Measurements from ENCODE around the gene OR1N2. TPM values are rescaled to one million over a fixed set of nuclear protein-coding genes. Genes with fewer than 3 reads are reported as not detected.
"Not testable (repeated sequence)": the region's sequence is repeated elsewhere in the genome, so short reads cannot be mapped to it uniquely, and the experiment has no call there.

OR1N2 gene
- polyA plus RNA-seq, 1 experiment: not detected

DNA sequence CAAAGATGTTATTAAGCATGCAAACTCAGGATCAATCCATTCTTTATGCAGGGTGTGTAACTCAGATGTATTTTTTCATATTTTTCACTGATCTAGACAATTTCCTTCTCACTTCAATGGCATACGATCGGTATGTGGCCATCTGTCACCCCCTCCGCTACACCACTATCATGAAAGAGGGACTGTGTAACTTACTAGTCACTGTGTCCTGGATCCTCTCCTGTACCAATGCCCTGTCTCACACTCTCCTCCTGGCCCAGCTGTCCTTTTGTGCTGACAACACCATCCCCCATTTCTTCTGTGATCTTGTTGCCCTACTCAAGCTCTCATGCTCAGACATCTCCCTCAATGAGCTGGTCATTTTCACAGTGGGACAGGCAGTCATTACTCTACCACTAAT is 33.5 kb upstream of the OR1N2 start:
- TF ChIP-seq, protein P1, sequence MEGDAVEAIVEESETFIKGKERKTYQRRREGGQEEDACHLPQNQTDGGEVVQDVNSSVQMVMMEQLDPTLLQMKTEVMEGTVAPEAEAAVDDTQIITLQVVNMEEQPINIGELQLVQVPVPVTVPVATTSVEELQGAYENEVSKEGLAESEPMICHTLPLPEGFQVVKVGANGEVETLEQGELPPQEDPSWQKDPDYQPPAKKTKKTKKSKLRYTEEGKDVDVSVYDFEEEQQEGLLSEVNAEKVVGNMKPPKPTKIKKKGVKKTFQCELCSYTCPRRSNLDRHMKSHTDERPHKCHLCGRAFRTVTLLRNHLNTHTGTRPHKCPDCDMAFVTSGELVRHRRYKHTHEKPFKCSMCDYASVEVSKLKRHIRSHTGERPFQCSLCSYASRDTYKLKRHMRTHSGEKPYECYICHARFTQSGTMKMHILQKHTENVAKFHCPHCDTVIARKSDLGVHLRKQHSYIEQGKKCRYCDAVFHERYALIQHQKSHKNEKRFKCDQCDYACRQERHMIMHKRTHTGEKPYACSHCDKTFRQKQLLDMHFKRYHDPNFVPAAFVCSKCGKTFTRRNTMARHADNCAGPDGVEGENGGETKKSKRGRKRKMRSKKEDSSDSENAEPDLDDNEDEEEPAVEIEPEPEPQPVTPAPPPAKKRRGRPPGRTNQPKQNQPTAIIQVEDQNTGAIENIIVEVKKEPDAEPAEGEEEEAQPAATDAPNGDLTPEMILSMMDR (IDR thresholded peaks at IDR 0.05; ENCODE audit: insufficient read depth, low read depth, low read length): no peak
- POLR2A ChIA-PET: no interaction called here
- no peak overlapping the region for H3K4me3 ChIP-seq (ENCODE audit: low read depth, low read length)
- CTCF ChIA-PET: interaction anchor here (0.7 kb wide), 1 partner anchor 162 kb away, joined by 3 read pairs; no protein-coding TSS in a partner anchor
- H3K27me3 ChIP-seq (ENCODE audit: control insufficient read depth, insufficient read depth, low read length): no peaks in the 10 kb centered on the region; the same call in 1 of the 2 replicates
- no peaks in the 10 kb centered on the region for H3K36me3 ChIP-seq (ENCODE audit: control insufficient read depth, insufficient read depth, low read length)
- no peak for DNase-seq (ENCODE audit: low read depth)

DNA sequence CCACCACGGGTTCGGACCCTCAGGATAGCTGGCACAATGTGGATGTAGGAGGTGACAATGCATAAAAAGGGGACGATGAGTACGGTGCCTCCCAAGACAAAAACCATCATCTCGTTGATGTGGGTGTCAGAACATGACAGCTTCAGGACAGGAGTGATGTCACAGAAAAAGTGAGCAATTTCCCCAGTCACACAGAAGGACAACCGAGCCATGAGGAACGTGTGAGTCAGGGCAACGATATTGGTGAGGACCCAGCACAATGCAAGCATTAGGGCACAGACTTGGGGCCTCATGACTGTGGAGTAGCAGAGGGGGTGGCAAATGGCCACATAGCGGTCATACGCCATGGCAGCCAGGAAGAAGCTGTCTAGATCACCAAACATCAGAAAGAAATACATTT is 26.3 kb upstream of the OR1N2 start:
- TF ChIP-seq, protein P1 (IDR thresholded peaks at IDR 0.05; ENCODE audit: insufficient read depth, low read depth, low read length): no peak
- no peak for DNase-seq (ENCODE audit: low read depth)
- Histone ChIP-seq H3K27me3 (ENCODE audit: control insufficient read depth, insufficient read depth, low read length) (no peaks in the 10 kb centered on the region), H3K36me3 (ENCODE audit: control insufficient read depth, insufficient read depth, low read length) (no peaks in the 10 kb centered on the region), H3K4me3 (ENCODE audit: low read depth, low read length) (no peak overlapping the region)
- ChIA-PET CTCF (interaction anchor here (1.4 to 1.5 kb wide), 2 partner anchors 10 to 18 kb away, joined by 3 to 4 read pairs; no protein-coding TSS in a partner anchor), POLR2A (no interaction called here)

DNA sequence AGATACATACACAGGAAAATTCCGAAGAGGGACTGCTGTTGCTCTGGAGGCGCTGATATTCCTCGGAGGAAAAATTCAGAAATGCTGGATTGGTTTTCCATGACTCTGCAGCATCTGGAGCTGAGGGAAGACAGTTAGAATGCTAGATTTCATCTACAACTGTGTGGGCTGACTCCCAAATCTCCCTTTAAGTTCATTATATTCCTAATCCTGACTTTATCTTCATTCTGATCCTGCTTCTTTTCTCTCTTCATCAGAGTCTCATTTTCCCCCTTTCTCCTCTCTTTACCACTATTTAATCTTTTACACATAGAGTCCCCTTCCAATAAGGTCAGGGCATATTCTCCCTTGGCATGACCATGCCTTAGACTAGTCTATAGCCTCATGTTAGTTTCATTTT is 25.7 kb upstream of the OR1N2 start, which contains the start of gene OR1N1:
Gene OR1N1, minus strand, starts transcription at position 101 of the 400 bp plus-strand sequence. Its CDS starts 0 bp downstream, at position 101.
- Histone ChIP-seq H3K36me3 (ENCODE audit: control insufficient read depth, insufficient read depth, low read length) (no peaks in the 10 kb centered on the region), H3K27me3 (ENCODE audit: control insufficient read depth, insufficient read depth, low read length) (no peaks in the 10 kb centered on the region), H3K4me3 (ENCODE audit: low read depth, low read length) (no peak within 1 kb of the TSS)
- ChIA-PET CTCF (no interaction called here), POLR2A (no interaction called here)
- DNase-seq (ENCODE audit: low read depth): no peak
- TF ChIP-seq, protein P1 (IDR thresholded peaks at IDR 0.05; ENCODE audit: insufficient read depth, low read depth, low read length): no peak

DNA sequence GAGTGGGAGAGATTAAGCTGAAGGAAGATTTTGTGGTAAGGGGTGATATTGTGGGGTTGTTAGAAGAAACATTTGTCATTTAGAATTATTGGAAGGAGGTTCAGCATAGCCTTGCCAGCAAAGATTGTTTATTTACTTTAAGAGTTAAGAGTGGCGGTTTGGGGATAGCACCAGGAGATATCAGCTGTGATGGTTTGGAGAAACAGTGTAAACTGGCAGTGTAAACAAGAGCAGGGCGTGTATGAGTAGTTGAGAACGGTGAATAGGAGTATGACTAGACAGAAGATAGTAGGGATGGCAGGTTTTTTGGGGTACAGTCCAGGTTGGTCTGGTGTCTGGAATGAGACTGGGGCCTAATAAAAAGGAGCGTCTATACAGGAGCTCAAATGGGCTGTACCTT is 21.8 kb upstream of the OR1N2 start:
- CTCF ChIA-PET; POLR2A ChIA-PET; H3K27me3 ChIP-seq (ENCODE audit: control insufficient read depth, insufficient read depth, low read length); DNase-seq (ENCODE audit: low read depth); H3K4me3 ChIP-seq (ENCODE audit: low read depth, low read length); H3K36me3 ChIP-seq (ENCODE audit: control insufficient read depth, insufficient read depth, low read length): not testable (repeated sequence)

DNA sequence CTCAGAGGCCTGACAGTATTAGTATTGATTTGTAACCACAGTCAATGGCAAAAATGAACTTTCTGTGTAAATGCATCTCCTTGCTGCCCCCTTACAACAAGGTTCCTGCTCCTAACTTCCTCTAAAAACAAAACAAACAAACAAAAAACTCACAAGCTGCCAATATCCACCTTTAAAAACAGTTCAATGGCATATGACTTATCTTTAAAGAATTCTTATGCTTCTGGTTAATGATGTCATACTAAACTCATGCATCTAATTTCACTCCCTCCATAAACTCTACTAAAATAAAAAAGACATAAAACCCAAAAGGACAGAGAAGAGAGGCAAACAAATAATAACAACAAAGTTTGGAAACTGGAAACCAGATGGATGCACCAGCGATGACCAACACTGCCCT is 16.8 kb upstream of the OR1N2 start:
- no peak overlapping the region for H3K4me3 ChIP-seq (ENCODE audit: low read depth, low read length)
- DNase-seq (ENCODE audit: low read depth): peak; percentile 9
- H3K36me3 ChIP-seq (ENCODE audit: control insufficient read depth, insufficient read depth, low read length): no peaks in the 10 kb centered on the region

DNA sequence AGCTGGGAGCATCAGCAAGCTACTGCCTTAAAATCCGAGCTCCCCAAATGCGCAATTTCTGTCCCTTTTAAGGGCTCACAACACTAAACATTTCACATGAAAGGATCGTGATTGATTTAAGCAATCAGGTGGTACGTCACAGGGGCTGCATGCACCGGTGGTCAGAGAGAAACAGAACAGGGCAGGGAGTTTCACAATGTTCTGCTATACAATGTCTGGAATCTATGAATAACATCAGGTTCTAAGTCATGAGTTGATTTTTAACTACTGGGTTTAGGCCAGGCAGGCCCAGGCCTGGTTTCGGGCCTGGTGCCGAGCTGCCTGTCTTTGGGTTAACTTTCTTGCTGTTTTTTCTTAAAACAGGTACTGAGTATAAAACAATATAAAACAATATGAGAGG is 15.8 kb upstream of the OR1N2 start:
- POLR2A ChIA-PET; H3K27me3 ChIP-seq (ENCODE audit: control insufficient read depth, insufficient read depth, low read length); DNase-seq (ENCODE audit: low read depth); H3K4me3 ChIP-seq (ENCODE audit: low read depth, low read length); H3K36me3 ChIP-seq (ENCODE audit: control insufficient read depth, insufficient read depth, low read length): not testable (repeated sequence)
- CTCF ChIA-PET: interaction anchor here (1.4 to 1.5 kb wide), 2 partner anchors 11 to 39 kb away, joined by 3 to 4 read pairs; no protein-coding TSS in a partner anchor

More for the DNA sequence above, 16.8 kb upstream of the OR1N2 start:
- ChIA-PET CTCF (interaction anchor here (1.4 kb wide), 1 partner anchor 10 kb away, joined by 4 read pairs; no protein-coding TSS in a partner anchor), POLR2A (no interaction called here)
- TF ChIP-seq, protein P1 (IDR thresholded peaks at IDR 0.05; ENCODE audit: insufficient read depth, low read depth, low read length): no peak
- no peaks in the 10 kb centered on the region for H3K27me3 ChIP-seq (ENCODE audit: control insufficient read depth, insufficient read depth, low read length)

Data from BJ (cell line).